Endothelial cell (in vitro differentiated cells): ENCODE data around the gene EWSR1. TPM values are rescaled to one million over a fixed set of nuclear protein-coding genes. Genes with fewer than 3 reads are reported as not detected.

ENCODE experiments used
- DNase-seq: peaks from one replicate; pipeline ENCODE4 v3.0.0; 2021; ENCODE audit warnings: low spot score
- H3K27ac Mint-ChIP-seq: one replicate; pipeline ENCODE4 v1.8.0; 2021; ENCODE audit warnings: mixed read lengths, inconsistent platforms; ENCODE audit not compliant: unreplicated experiment
- H3K27me3 Mint-ChIP-seq: one replicate; pipeline ENCODE4 v1.8.0; 2021; ENCODE audit warnings: mild to moderate bottlenecking, moderate library complexity, mixed read lengths, inconsistent platforms; ENCODE audit not compliant: unreplicated experiment
- H3K36me3 Mint-ChIP-seq: one replicate; pipeline ENCODE4 v1.8.0; 2021; ENCODE audit warnings: mild to moderate bottlenecking, low read depth, mixed read lengths, inconsistent platforms; ENCODE audit not compliant: unreplicated experiment
- H3K4me1 Mint-ChIP-seq: one replicate; pipeline ENCODE4 v1.8.0; 2021; ENCODE audit warnings: mild to moderate bottlenecking, mixed read lengths, inconsistent platforms; ENCODE audit not compliant: unreplicated experiment
- H3K4me3 Mint-ChIP-seq: one replicate; pipeline ENCODE4 v1.8.0; 2021; ENCODE audit warnings: mild to moderate bottlenecking, mixed read lengths, inconsistent platforms; ENCODE audit not compliant: unreplicated experiment
- H3K9me3 Mint-ChIP-seq: one replicate; pipeline ENCODE4 v1.8.0; 2021; ENCODE audit warnings: mixed read lengths, inconsistent platforms; ENCODE audit not compliant: unreplicated experiment
- total RNA-seq: library from RNA; stranded (reverse); fragmentation: NEBNext Ultra II Directional; extraction: Animal tissue kit (Norgen Biotek cat#: 25700); gene quantifications from one replicate; pipeline ENCODE4 v1.2.1, GENCODE V29; 2021; ENCODE audit not compliant: unreplicated experiment
- TF ChIP-seq, protein P1 (sequence below): fragments of 200-600 bp; sonication (generic); IDR thresholded peaks from one replicate; pipeline ENCODE4 v1.5.0; 2021; ENCODE audit warnings: antibody characterized with exemption; ENCODE audit not compliant: unreplicated experiment

The EWSR1 gene
- total RNA-seq, 1 donor from 2014 or later, result 307 TPM

DNA sequence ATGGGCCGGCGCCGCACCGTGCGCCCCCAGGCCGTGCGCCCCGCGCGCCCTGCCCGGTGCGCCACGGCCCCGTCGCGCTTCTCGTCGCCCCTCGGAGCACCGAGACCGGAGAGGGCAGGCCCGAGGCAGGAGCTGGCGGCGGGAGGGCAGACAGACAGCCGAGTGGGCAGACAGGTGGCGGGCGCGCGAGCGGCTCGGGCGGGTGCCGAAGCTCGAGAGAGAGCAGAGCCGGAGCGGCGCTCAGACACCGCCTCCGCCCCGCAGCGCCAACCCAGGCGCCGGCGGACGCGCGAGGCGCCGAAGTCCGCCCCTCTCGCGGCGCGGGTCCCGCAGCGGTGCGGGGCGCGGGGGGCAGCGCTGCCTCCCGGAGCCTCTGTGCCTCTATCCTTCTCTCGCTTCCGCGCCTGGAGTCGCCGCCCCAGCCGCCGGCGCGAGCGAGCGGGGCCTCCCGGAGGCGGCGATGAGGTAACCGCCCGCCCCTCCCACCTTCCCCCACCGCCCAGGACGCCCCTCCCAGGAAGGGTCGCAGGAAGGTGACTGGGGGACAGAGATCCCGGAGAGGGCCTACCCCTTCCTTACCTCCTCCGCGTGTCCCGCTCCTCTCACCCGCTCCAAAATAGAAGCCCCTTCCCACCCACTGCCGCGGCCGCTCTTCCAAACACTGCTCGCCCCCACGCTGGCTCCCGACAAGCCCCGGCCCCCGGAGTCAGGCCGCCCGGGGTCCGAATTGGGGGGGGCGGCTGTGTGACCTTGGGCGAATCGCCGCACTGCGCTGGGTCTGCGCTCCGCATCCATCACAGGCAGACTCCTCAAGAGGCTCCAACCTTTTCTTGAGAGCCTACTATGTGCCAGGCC lies 47.4 kb downstream of the EWSR1 start, which contains the start of gene RASL10A:
TSS of gene RASL10A (minus strand) at position 412 of the 855 bp plus-strand sequence. CDS start 451 bp downstream, outside the sequence.
- peak; percentile 56 for DNase-seq
- H3K27me3 Mint-ChIP-seq, result peaks cover 22% of the 10 kb centered on the region
- peaks cover 30% of the 10 kb centered on the region for H3K4me1 Mint-ChIP-seq

DNA sequence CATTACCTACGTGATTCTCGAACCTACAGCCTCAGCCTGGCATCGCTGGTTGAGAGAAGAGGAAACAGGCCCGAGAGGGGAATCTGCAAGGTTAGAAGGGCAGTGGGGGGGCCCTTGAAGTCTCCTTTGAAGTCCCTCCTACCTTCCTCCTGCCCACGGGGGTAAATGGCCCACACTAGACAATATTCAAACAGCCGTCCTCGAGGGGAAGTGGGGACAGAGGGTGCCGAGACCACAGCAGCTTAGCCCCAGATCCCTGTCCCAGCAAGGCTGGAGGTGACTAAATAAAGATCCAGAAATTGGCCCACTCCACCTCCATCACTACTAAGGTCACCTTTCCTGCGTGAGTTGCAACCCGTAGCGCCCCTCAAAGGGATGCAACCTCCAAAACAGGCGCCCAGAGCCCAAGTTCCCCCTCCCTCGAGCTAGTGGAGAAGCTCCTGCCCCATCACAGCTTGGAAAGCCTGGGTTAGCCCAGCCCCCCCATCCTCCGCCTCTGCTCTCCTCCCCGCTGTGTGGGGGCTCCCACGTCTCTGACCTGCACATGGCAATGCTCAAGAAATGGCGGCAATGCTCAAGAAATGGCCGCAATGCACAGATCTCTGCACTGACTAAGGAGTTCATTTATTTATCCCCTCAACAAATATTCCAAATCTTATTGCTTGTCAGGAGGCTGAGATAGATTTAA lies 48.2 kb downstream of the EWSR1 start:
- TF ChIP-seq, protein P1, sequence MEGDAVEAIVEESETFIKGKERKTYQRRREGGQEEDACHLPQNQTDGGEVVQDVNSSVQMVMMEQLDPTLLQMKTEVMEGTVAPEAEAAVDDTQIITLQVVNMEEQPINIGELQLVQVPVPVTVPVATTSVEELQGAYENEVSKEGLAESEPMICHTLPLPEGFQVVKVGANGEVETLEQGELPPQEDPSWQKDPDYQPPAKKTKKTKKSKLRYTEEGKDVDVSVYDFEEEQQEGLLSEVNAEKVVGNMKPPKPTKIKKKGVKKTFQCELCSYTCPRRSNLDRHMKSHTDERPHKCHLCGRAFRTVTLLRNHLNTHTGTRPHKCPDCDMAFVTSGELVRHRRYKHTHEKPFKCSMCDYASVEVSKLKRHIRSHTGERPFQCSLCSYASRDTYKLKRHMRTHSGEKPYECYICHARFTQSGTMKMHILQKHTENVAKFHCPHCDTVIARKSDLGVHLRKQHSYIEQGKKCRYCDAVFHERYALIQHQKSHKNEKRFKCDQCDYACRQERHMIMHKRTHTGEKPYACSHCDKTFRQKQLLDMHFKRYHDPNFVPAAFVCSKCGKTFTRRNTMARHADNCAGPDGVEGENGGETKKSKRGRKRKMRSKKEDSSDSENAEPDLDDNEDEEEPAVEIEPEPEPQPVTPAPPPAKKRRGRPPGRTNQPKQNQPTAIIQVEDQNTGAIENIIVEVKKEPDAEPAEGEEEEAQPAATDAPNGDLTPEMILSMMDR, result no peak
- H3K27me3 Mint-ChIP-seq, result peaks cover 22% of the 10 kb centered on the region
- peaks cover 28% of the 10 kb centered on the region for H3K4me1 Mint-ChIP-seq
- H3K36me3 Mint-ChIP-seq, result peaks cover 32% of the 10 kb centered on the region
- DNase-seq, result no peak
- H3K4me3 Mint-ChIP-seq, result peak overlapping the region; percentile 81
- no peaks in the 10 kb centered on the region for H3K9me3 Mint-ChIP-seq
- H3K27ac Mint-ChIP-seq, result peak overlapping the region; percentile 81

More for the DNA sequence above, 47.4 kb downstream of the EWSR1 start, which contains the start of gene RASL10A:
- H3K27ac Mint-ChIP-seq, result peak within 1 kb of the TSS; percentile 91
- no peaks in the 10 kb centered on the region for H3K9me3 Mint-ChIP-seq
- H3K4me3 Mint-ChIP-seq, result peak within 1 kb of the TSS; percentile 92
- peaks cover 32% of the 10 kb centered on the region for H3K36me3 Mint-ChIP-seq
- TF ChIP-seq, protein P1, result no peak

GRCh38 chr22:29317827-29318454 lies 49.9 kb downstream of the EWSR1 start:
- Mint-ChIP-seq H3K4me3 (peak overlapping the region; percentile 23), H3K4me1 (peaks cover 23% of the 10 kb centered on the region), H3K9me3 (no peaks in the 10 kb centered on the region), H3K27ac (no peak overlapping the region), H3K36me3 (peaks cover 27% of the 10 kb centered on the region), H3K27me3 (peaks cover 15% of the 10 kb centered on the region)
- TF ChIP-seq, protein P1, result no peak
- DNase-seq, result no peak

DNA sequence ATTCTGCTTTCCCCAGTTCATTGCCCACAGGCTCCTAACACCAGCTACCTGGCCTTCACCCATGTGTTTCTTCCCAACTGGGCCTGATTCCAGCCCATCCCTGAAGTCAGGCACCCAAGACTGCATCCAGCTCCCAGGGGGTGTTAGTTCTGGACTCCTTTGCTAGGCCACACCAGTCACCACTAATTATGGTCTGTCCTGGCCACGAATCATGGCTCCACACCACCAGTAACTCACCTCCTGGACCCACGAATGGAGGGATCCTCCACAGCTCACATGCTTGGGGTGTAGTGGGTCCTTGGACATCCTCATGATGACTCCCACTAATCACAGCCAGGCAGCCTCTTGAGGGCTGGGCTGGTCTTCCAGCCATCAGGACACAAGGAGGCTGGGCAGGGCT lies 51.0 kb downstream of the EWSR1 start:
- Mint-ChIP-seq H3K36me3 (peaks cover 29% of the 10 kb centered on the region), H3K27ac (no peak overlapping the region), H3K9me3 (no peaks in the 10 kb centered on the region), H3K4me3 (no peak overlapping the region), H3K4me1 (peaks cover 16% of the 10 kb centered on the region), H3K27me3 (peaks cover 13% of the 10 kb centered on the region)
- TF ChIP-seq, protein P1, result no peak
- no peak for DNase-seq
